Stomach (tissue), 19 donors: ENCODE results near the gene TBX4. TPM values are rescaled to one million over a fixed set of nuclear protein-coding genes. Genes with fewer than 3 reads are reported as not detected.

ENCODE experiments used
- DNase-seq, 2 donors: peaks; one replicate each; pipeline versions ENCODE4 v3.0.0 to v3.0.0-alpha.2; 2013 to 2019
- H3K27ac ChIP-seq, 5 donors: fragments of 200-600 bp in 4 of 5; sonication (generic) in 4 of 5; one replicate each; pipeline ENCODE4 v1.5.1; 2013 to 2019; ENCODE audit warnings: mild to moderate bottlenecking in 1 of 5, moderate library complexity in 1 of 5
- H3K27me3 ChIP-seq, 3 donors: fragments of 200-600 bp; sonication (generic); one replicate each; pipeline ENCODE4 v1.5.1; 2017 to 2019; ENCODE audit warnings: mixed run types in 1 of 3
- H3K36me3 ChIP-seq, 4 donors: fragments of 200-600 bp; sonication (generic); 1 replicate in 3 of 4; 2 replicates in 1 of 4; pipeline ENCODE4 v1.5.1; 2016 to 2019
- H3K4me1 ChIP-seq, 4 donors: fragments of 200-600 bp; sonication (generic); one replicate each; pipeline ENCODE4 v1.5.1; 2016 to 2019
- H3K4me3 ChIP-seq, 4 donors: fragments of 200-600 bp; sonication (generic) in 3 of 4; one replicate each; pipeline ENCODE4 v1.5.1; 2016 to 2019; ENCODE audit warnings: mild to moderate bottlenecking in 1 of 4
- H3K9me3 ChIP-seq, 4 donors: fragments of 200-600 bp; sonication (generic); one replicate each; pipeline ENCODE4 v1.5.1; 2016 to 2019
- CTCF ChIP-seq, 7 experiments: fragments of 450-650 bp in 4 of 7; fragments of 200-600 bp in 3 of 7; sonication (generic) in 3 of 7; IDR thresholded peaks; one replicate each; pipeline ENCODE4 v1.5.1; 2016 to 2019; ENCODE audit warnings: antibody characterized with exemption in 7 of 7, control low read depth in 2 of 7, mild to moderate bottlenecking in 1 of 7
- EP300 ChIP-seq: sonication (generic); formaldehyde crosslinking; IDR thresholded peaks from one replicate; pipeline ENCODE4 v1.6.1; 2017; ENCODE audit warnings: antibody characterized with exemption
- POLR2A ChIP-seq, 4 donors: fragments of 450-650 bp; IDR thresholded peaks; one replicate each; pipeline ENCODE4 v1.6.1; 2016; ENCODE audit warnings: antibody characterized with exemption in 4 of 4, control low read depth in 2 of 4, mild to moderate bottlenecking in 1 of 4, moderate library complexity in 1 of 4
- POLR2AphosphoS5 ChIP-seq, 3 donors: sonication (generic); formaldehyde crosslinking; IDR thresholded peaks; one replicate each; pipeline ENCODE4 v1.6.1; 2016; ENCODE audit warnings: antibody characterized with exemption in 3 of 3
- WGBS, 5 donors: extraction: QIAGEN DNeasy Blood & Tissue Kit in 3 of 5; methylation state at CpG; one replicate each; pipeline versions ENCODE4 v1.1.5 to v1.1.7; 2013 to 2018; 5-methylcytosine and 5-hydroxymethylcytosine counted together
- intact Hi-C: fragments of 100-400 bp; cut with DNase I; formaldehyde crosslinking; loops from one replicate; pipeline ENCODE4 v1.15.1; 2023; ENCODE audit warnings: low total_unique reads
- long read RNA-seq, 10 donors: transcript quantifications; one replicate each; lab custom pipeline, GENCODE V29; 2026
- polyA plus RNA-seq, 3 donors: library from polyadenylated mRNA; stranded (reverse); fragments of 200-250 nt; gene quantifications; one replicate each; pipeline ENCODE4 v1.2.3, GENCODE V29; 2013
- total RNA-seq, 5 donors: library from RNA; depleted of rRNA; stranded (reverse); fragments of >200 nt; gene quantifications; one replicate each; pipeline versions ENCODE4 v1.1.0 to v1.2.3, GENCODE V29; 2014 to 2016
- donor health status: healthy with polysubstance abuse.
- donor health status: Bipolar disorder and iron deficiency.
- donor health status: healthy.

Gene TBX4
- total RNA-seq: under 1 TPM in 1 of 5 donors, not detected in 4; 0.73 TPM
- under 1 TPM in 1 of 3 donors, not detected in 2; 0.08 TPM for polyA plus RNA-seq
- long read RNA-seq, donor 1: 0 reads
- long read RNA-seq, donor 2: 0 reads
- long read RNA-seq, donor 3: 0 reads
- long read RNA-seq, donor 4: 0 reads
- long read RNA-seq, donor 5: 0 reads
- long read RNA-seq, donor 6: 0 reads
- long read RNA-seq, donor 7: 0 reads
- long read RNA-seq, donor 8: 0 reads
- long read RNA-seq, donor 9: 0 reads
- long read RNA-seq, donor 10: 0 reads

- Histone ChIP-seq H3K4me1 (peaks cover 32 to 54% (median 39%) of the 10 kb centered on the region in 4 donors), H3K27ac (no peak within 1 kb of the TSS), H3K9me3 (peaks cover 0 to 20% (median 0%) of the 10 kb centered on the region in 4 donors), H3K36me3 (no peaks in the 10 kb centered on the region), H3K27me3 (peaks cover 52 to 94% (median 72%) of the 10 kb centered on the region in 3 donors), H3K4me3 (peak within 1 kb of the TSS; percentile 30 to 49 (median 32))
- TF ChIP-seq CTCF (IDR thresholded peaks at IDR 0.05): no peak
- TF ChIP-seq POLR2A (IDR thresholded peaks at IDR 0.05): no peak
- no peak for TF ChIP-seq POLR2AphosphoS5 (IDR thresholded peaks at IDR 0.05)
- no peak for TF ChIP-seq EP300
- no peak for DNase-seq
- intact Hi-C loops: no loop called here
- 11 to 31% (median 14%) methylated on average over 25 to 58 of the region's 59 CpGs for WGBS, 5 donors
Observed at GRCh38 chr17:61452301-61453290, at the start of gene TBX4. TSS of gene TBX4 (plus strand) at chr17:61452422. CDS start at chr17:61456491, 4,069 bp downstream.

GRCh38 chr17:61402978-61403800 is 49.0 kb upstream of the TBX4 start:
- intact Hi-C loops: no loop called here
- Histone ChIP-seq H3K4me3 (peak overlapping the region; percentile 28 to 75 (median 54)), H3K9me3 (no peaks in the 10 kb centered on the region), H3K36me3 (peaks cover 0 to 6% (median 3%) of the 10 kb centered on the region in 4 donors), H3K27ac (peak overlapping the region; percentile 26 to 85 (median 73)), H3K4me1 (peaks cover 33 to 79% (median 68%) of the 10 kb centered on the region in 4 donors), H3K27me3 (peaks cover 35 to 100% (median 89%) of the 10 kb centered on the region in 3 donors)
- TF ChIP-seq POLR2AphosphoS5 (IDR thresholded peaks at IDR 0.05) (peak in 1 of 3 donors; percentile 29), EP300 (no peak)
- 10 to 30% (median 11%) methylated on average over 37 to 55 of the region's 55 CpGs for WGBS, 5 donors
- peak in 1 of 2 donors; percentile 66 for DNase-seq

- Histone ChIP-seq H3K9me3 (no peaks in the 10 kb centered on the region), H3K4me1 (peaks cover 28 to 79% (median 69%) of the 10 kb centered on the region in 4 donors), H3K27ac (peak overlapping the region; percentile 16 to 85 (median 73)), H3K36me3 (peaks cover 0 to 6% (median 3%) of the 10 kb centered on the region in 4 donors), H3K27me3 (peaks cover 32 to 100% (median 89%) of the 10 kb centered on the region in 3 donors), H3K4me3 (peak overlapping the region; percentile 28 to 75 (median 54))
- TF ChIP-seq EP300: no peak
- peak in 1 of 3 donors; percentile 3 for TF ChIP-seq POLR2AphosphoS5 (IDR thresholded peaks at IDR 0.05)
- intact Hi-C loops: no loop called here
- 9 to 24% (median 13%) methylated on average over 41 to 66 of the region's 66 CpGs for WGBS, 5 donors
- DNase-seq: peak in 1 of 2 donors; percentile 56
Observed at GRCh38 chr17:61403801-61404662, 48.2 kb upstream of the TBX4 start.

GRCh38 chr17:61404663-61404912 is 47.6 kb upstream of the TBX4 start:
- Histone ChIP-seq H3K27me3 (peaks cover 27 to 100% (median 87%) of the 10 kb centered on the region in 3 donors), H3K27ac (peak overlapping the region; percentile 52 to 85 (median 73)), H3K4me1 (peaks cover 22 to 78% (median 67%) of the 10 kb centered on the region in 4 donors), H3K4me3 (peak overlapping the region; percentile 28 to 75 (median 54)), H3K36me3 (peaks cover 0 to 6% (median 3%) of the 10 kb centered on the region in 4 donors), H3K9me3 (no peaks in the 10 kb centered on the region)
- no peak for TF ChIP-seq EP300
- no peak for TF ChIP-seq POLR2AphosphoS5 (IDR thresholded peaks at IDR 0.05)
- no peak for TF ChIP-seq POLR2A (IDR thresholded peaks at IDR 0.05)
- intact Hi-C loops: no loop called here
- no peak for DNase-seq
- 5 to 22% (median 6%) methylated on average over 20 to 27 of the region's 27 CpGs for WGBS, 5 donors
